HL-60 (cell line): Measurements from ENCODE around the gene COL4A4.

ENCODE experiments used
- SPI1 ChIP-seq: IDR thresholded peaks from 2 replicates; pipeline ENCODE4 v1.6.1; 2012; ENCODE audit warnings: low read depth, mild to moderate bottlenecking, borderline replicate concordance
- TF ChIP-seq, protein P1 (sequence below): IDR thresholded peaks from one replicate; pipeline ENCODE4 v1.5.1; 2011; ENCODE audit warnings: low read length, control low read depth, inconsistent platforms; ENCODE audit not compliant: insufficient read depth

DNA sequence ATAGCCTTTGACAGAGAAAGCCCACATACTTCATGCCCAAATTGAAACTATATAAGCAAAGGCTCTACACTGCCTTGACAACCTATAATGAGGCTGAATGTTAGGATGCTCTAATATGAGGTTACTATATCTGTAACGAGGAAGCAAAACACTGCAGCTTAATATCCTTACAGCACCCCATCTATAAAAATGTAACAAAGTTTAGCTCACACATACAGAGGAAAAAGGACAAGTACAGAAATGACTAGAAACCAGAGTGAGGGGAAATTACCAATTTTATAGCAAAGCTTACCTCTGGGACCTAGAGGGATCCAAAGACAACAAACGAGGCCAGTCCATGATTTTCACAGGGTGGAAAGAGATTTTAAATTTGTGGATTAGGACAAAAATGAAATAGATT, 138.5 kb downstream of the COL4A4 start:
- TF ChIP-seq SPI1: no peak
- TF ChIP-seq, protein P1, sequence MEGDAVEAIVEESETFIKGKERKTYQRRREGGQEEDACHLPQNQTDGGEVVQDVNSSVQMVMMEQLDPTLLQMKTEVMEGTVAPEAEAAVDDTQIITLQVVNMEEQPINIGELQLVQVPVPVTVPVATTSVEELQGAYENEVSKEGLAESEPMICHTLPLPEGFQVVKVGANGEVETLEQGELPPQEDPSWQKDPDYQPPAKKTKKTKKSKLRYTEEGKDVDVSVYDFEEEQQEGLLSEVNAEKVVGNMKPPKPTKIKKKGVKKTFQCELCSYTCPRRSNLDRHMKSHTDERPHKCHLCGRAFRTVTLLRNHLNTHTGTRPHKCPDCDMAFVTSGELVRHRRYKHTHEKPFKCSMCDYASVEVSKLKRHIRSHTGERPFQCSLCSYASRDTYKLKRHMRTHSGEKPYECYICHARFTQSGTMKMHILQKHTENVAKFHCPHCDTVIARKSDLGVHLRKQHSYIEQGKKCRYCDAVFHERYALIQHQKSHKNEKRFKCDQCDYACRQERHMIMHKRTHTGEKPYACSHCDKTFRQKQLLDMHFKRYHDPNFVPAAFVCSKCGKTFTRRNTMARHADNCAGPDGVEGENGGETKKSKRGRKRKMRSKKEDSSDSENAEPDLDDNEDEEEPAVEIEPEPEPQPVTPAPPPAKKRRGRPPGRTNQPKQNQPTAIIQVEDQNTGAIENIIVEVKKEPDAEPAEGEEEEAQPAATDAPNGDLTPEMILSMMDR: no peak
